GM12874 (cell line): ENCODE data around the gene ZBTB11.

Experiments
- CTCF ChIP-seq: IDR thresholded peaks from 2 replicates; pipeline ENCODE4 v1.5.1; 2011; ENCODE audit warnings: low read depth, mild to moderate bottlenecking, control low read depth, low read length, moderate library complexity; ENCODE audit not compliant: insufficient read depth

The ZBTB11 gene

GRCh38 chr3:101720851-101721840, 44.2 kb upstream of the ZBTB11 start:
- no peak for TF ChIP-seq CTCF

- no peak for TF ChIP-seq CTCF
These were observed 42.8 kb upstream of the ZBTB11 start for GRCh38 chr3:101719604-101720185.

- no peak for TF ChIP-seq CTCF
These were observed 41.5 kb upstream of the ZBTB11 start for GRCh38 chr3:101718455-101718854.

- no peak for TF ChIP-seq CTCF
These were observed 32.2 kb upstream of the ZBTB11 start for GRCh38 chr3:101709126-101709525.

- no peak for TF ChIP-seq CTCF
These were observed 26.2 kb upstream of the ZBTB11 start for GRCh38 chr3:101703169-101703568.

GRCh38 chr3:101702726-101703125, 25.8 kb upstream of the ZBTB11 start:
- no peak for TF ChIP-seq CTCF
